Measurements from ENCODE around the gene SPAG16. TPM values are rescaled to one million over a fixed set of nuclear protein-coding genes. Genes with fewer than 3 reads are reported as not detected.

The SPAG16 gene
- total and polyA plus RNA-seq, 2 of the 13 experiments (the other 11 are each of a cell fraction or from before 2014, with no cell fraction given) = 9.6 to 26.5 TPM

DNA sequence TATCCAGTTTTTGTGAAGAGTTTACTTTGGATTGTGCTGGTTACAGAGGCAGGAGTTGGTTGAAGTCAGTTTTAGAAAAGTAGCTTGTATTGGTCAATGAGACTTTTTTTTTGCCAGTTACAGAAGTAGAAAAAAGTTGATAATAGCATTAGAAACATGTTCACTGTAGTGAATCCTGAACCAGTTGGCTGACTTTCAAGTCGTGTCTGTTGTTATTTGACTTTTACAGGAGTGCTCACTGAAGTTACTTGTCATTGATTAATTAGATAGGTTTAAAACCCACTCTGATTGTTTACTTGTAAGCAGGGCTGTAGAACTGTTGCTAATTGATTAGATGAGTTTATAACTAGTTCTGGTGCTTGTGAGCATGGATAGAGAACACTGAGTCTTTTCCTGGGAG, 814.5 kb downstream of the SPAG16 start:
- intact Hi-C loops (cut with micrococcal nuclease; ENCODE audit: unreplicated experiment) = no loop called here
- H2AFZ ChIP-seq (ENCODE audit: low read length) = no peak overlapping the region
- DNase-seq (ENCODE audit: low spot score) (no peak), FAIRE-seq (no peak), ATAC-seq (no peak)
- in situ Hi-C loops (cut with HindIII; ENCODE audit: extremely low pct_ligation_motif_present, low pct_unique_long_range_greater_than_20kb) = no loop called here
- no peak overlapping the region for H3K4me3 ChIP-seq (replicated peaks in 1 of 3; ENCODE audit: insufficient read depth in 1 of 3, low read depth in 2 of 3, low read length in 3 of 3)
- CTCF ChIA-PET (ENCODE audit: low intra/inter-chr PET ratio, low total read pairs) = no interaction called here
- no peaks in the 10 kb centered on the region for H4K20me1 ChIP-seq (ENCODE audit: insufficient read depth, low read length)
- no peaks in the 10 kb centered on the region for H3K27me3 ChIP-seq (ENCODE audit: control insufficient read depth in 1 of 2, insufficient read depth in 2 of 2, low read length in 2 of 2)
- 0% methylated on average over 1 of the region's 1 CpG for WGBS (ENCODE audit: low lambda C conversion rate)
- no peak overlapping the region for H3K27ac ChIP-seq (ENCODE audit: extremely low read length, insufficient read depth, low read length)
- no peaks in the 10 kb centered on the region for H3K79me2 ChIP-seq (ENCODE audit: insufficient read depth, low read length)
- no TSS peak for BruUV-seq (replicated peaks)
- no peaks in the 10 kb centered on the region for H3K4me1 ChIP-seq (ENCODE audit: insufficient read depth, low read length)
- H3K9me3 ChIP-seq (ENCODE audit: low read length) = no peaks in the 10 kb centered on the region
- POLR2A ChIA-PET = no interaction called here
- no peaks in the 10 kb centered on the region for H3K36me3 ChIP-seq (replicated peaks in 1 of 2; ENCODE audit: control insufficient read depth in 1 of 2, insufficient read depth in 2 of 2, low read length in 2 of 2)
- H3K4me2 ChIP-seq (ENCODE audit: low read depth, low read length) = no peak overlapping the region
- H3K9ac ChIP-seq (ENCODE audit: insufficient read depth, low read depth, low read length) = no peak overlapping the region
- TF ChIP-seq TAF1 (CRISPR knock-in tag; IDR thresholded peaks at IDR 0.05) (no peak), ZNF33A (CRISPR knock-in tag; IDR thresholded peaks at IDR 0.05; ENCODE audit: borderline replicate concordance) (no peak), ZFAT (CRISPR knock-in tag; conservative IDR thresholded peaks at IDR 0.05) (no peak), MEF2D (CRISPR knock-in tag; IDR thresholded peaks at IDR 0.05) (no peak), SIN3B (IDR thresholded peaks at IDR 0.05; ENCODE audit: low read length) (no peak), CHD2 (IDR thresholded peaks at IDR 0.05; ENCODE audit: low read depth, low read length) (no peak), ZFX (CRISPR knock-in tag; IDR thresholded peaks at IDR 0.05; ENCODE audit: low read depth) (no peak), EZH2 (conservative IDR thresholded peaks at IDR 0.05; ENCODE audit: low read depth, low read length) (no peak), KDM6A (CRISPR knock-in tag; IDR thresholded peaks at IDR 0.05; ENCODE audit: low read depth) (no peak), KDM4B (CRISPR knock-in tag; IDR thresholded peaks at IDR 0.05) (no peak), BORCS8-MEF2B (CRISPR knock-in tag; IDR thresholded peaks at IDR 0.05) (no peak)
- TF ChIP-seq, protein P1, sequence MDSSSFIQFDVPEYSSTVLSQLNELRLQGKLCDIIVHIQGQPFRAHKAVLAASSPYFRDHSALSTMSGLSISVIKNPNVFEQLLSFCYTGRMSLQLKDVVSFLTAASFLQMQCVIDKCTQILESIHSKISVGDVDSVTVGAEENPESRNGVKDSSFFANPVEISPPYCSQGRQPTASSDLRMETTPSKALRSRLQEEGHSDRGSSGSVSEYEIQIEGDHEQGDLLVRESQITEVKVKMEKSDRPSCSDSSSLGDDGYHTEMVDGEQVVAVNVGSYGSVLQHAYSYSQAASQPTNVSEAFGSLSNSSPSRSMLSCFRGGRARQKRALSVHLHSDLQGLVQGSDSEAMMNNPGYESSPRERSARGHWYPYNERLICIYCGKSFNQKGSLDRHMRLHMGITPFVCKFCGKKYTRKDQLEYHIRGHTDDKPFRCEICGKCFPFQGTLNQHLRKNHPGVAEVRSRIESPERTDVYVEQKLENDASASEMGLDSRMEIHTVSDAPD (CRISPR knock-in tag; IDR thresholded peaks at IDR 0.05) = no peak
- TF ChIP-seq, protein P2, sequence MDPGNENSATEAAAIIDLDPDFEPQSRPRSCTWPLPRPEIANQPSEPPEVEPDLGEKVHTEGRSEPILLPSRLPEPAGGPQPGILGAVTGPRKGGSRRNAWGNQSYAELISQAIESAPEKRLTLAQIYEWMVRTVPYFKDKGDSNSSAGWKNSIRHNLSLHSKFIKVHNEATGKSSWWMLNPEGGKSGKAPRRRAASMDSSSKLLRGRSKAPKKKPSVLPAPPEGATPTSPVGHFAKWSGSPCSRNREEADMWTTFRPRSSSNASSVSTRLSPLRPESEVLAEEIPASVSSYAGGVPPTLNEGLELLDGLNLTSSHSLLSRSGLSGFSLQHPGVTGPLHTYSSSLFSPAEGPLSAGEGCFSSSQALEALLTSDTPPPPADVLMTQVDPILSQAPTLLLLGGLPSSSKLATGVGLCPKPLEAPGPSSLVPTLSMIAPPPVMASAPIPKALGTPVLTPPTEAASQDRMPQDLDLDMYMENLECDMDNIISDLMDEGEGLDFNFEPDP (CRISPR knock-in tag; conservative IDR thresholded peaks at IDR 0.05) = no peak
- TF ChIP-seq, protein P3, sequence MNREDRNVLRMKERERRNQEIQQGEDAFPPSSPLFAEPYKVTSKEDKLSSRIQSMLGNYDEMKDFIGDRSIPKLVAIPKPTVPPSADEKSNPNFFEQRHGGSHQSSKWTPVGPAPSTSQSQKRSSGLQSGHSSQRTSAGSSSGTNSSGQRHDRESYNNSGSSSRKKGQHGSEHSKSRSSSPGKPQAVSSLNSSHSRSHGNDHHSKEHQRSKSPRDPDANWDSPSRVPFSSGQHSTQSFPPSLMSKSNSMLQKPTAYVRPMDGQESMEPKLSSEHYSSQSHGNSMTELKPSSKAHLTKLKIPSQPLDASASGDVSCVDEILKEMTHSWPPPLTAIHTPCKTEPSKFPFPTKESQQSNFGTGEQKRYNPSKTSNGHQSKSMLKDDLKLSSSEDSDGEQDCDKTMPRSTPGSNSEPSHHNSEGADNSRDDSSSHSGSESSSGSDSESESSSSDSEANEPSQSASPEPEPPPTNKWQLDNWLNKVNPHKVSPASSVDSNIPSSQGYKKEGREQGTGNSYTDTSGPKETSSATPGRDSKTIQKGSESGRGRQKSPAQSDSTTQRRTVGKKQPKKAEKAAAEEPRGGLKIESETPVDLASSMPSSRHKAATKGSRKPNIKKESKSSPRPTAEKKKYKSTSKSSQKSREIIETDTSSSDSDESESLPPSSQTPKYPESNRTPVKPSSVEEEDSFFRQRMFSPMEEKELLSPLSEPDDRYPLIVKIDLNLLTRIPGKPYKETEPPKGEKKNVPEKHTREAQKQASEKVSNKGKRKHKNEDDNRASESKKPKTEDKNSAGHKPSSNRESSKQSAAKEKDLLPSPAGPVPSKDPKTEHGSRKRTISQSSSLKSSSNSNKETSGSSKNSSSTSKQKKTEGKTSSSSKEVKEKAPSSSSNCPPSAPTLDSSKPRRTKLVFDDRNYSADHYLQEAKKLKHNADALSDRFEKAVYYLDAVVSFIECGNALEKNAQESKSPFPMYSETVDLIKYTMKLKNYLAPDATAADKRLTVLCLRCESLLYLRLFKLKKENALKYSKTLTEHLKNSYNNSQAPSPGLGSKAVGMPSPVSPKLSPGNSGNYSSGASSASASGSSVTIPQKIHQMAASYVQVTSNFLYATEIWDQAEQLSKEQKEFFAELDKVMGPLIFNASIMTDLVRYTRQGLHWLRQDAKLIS (CRISPR knock-in tag; IDR thresholded peaks at IDR 0.05) = no peak
- TF ChIP-seq, protein P4, sequence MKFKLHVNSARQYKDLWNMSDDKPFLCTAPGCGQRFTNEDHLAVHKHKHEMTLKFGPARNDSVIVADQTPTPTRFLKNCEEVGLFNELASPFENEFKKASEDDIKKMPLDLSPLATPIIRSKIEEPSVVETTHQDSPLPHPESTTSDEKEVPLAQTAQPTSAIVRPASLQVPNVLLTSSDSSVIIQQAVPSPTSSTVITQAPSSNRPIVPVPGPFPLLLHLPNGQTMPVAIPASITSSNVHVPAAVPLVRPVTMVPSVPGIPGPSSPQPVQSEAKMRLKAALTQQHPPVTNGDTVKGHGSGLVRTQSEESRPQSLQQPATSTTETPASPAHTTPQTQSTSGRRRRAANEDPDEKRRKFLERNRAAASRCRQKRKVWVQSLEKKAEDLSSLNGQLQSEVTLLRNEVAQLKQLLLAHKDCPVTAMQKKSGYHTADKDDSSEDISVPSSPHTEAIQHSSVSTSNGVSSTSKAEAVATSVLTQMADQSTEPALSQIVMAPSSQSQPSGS (CRISPR knock-in tag; IDR thresholded peaks at IDR 0.05) = no peak
- TF ChIP-seq, protein P5, sequence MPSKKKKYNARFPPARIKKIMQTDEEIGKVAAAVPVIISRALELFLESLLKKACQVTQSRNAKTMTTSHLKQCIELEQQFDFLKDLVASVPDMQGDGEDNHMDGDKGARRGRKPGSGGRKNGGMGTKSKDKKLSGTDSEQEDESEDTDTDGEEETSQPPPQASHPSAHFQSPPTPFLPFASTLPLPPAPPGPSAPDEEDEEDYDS (CRISPR knock-in tag; IDR thresholded peaks at IDR 0.05) = no peak
- TF ChIP-seq, protein P6, sequence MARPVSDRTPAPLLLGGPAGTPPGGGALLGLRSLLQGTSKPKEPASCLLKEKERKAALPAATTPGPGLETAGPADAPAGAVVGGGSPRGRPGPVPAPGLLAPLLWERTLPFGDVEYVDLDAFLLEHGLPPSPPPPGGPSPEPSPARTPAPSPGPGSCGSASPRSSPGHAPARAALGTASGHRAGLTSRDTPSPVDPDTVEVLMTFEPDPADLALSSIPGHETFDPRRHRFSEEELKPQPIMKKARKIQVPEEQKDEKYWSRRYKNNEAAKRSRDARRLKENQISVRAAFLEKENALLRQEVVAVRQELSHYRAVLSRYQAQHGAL (CRISPR knock-in tag; IDR thresholded peaks at IDR 0.05; ENCODE audit: not compliant biosample characterization) = no peak
